HepG2 (cell line): ENCODE data around the gene TTC6. TPM values are rescaled to one million over a fixed set of nuclear protein-coding genes. Genes with fewer than 3 reads are reported as not detected.
A peak's percentile ranks its signal among the peaks of the same experiment; 100 is the strongest.

ENCODE experiments used
- ATAC-seq: fragments of 200-7000 bp; cut with Tn5 transposase; 3 replicates; pipeline ENCODE4 v1.9.1; 2020; ENCODE audit warnings: mild to moderate bottlenecking, moderate library complexity
- BruUV-seq: library from RNA; stranded (reverse); fragments of 400-500 nt; replicated peaks from 2 replicates; lab custom pipeline; 2021; lab: Mats Ljungman, UMichigan
- CTCF ChIA-PET: fragments of 300-600 bp; formaldehyde crosslinking; extraction: SDS; loops from one replicate; lab custom pipeline; 2021; ENCODE audit warnings: low total read pairs, inconsistent platforms, low intra/inter-chr PET ratio; lab: Yijun Ruan, JAX
- POLR2A ChIA-PET: fragments of 350-600 bp; sonication (Branson Sonifier 250); formaldehyde crosslinking; loops from one replicate; lab custom pipeline; 2020; ENCODE audit warnings: antibody characterized with exemption, inconsistent platforms; lab: Yijun Ruan, JAX
- DNase-seq: peaks from one replicate; pipeline ENCODE4 v3.0.0-alpha.2; 2015; ENCODE audit warnings: low spot score
- FAIRE-seq: peaks from 3 replicates; lab custom pipeline; 2011; peaks lifted over from hg19 to GRCh38; lab: Jason Lieb, UNC
- H2AFZ ChIP-seq: one replicate; pipeline ENCODE4 v1.6.1; 2011; ENCODE audit warnings: low read length, inconsistent platforms
- H3K27ac ChIP-seq: fragments of 300-600 bp; 3 replicates; pipeline ENCODE4 v1.8.0; 2011; ENCODE audit warnings: mixed run types, mild to moderate bottlenecking, mixed read lengths, low read length, inconsistent platforms; ENCODE audit not compliant: insufficient read depth; ENCODE audit errors: extremely low read length
- H3K27me3 ChIP-seq, 2 experiments: fragments of 200-600 bp in 1 of 2; 2 replicates in 1 of 2; 3 replicates in 1 of 2; pipeline versions ENCODE4 v1.6.0 to v1.8.0; 2011; ENCODE audit warnings: low read length in 2 of 2, mild to moderate bottlenecking in 2 of 2, moderate library complexity in 2 of 2, inconsistent platforms in 1 of 2; ENCODE audit not compliant: insufficient read depth in 2 of 2, control insufficient read depth in 1 of 2
- H3K36me3 ChIP-seq, 2 experiments: fragments of 200-600 bp in 1 of 2; replicated peaks in 1 of 2; 2 replicates in 1 of 2; 3 replicates in 1 of 2; pipeline versions ENCODE4 v1.5.1 to v1.8.0; 2011; ENCODE audit warnings: low read length in 2 of 2, inconsistent platforms in 1 of 2; ENCODE audit not compliant: insufficient read depth in 2 of 2, control insufficient read depth in 1 of 2
- H3K4me1 ChIP-seq: 2 replicates; pipeline ENCODE4 v1.5.1; 2012; ENCODE audit warnings: low read length, inconsistent platforms; ENCODE audit not compliant: insufficient read depth
- H3K4me2 ChIP-seq: 2 replicates; pipeline ENCODE4 v1.6.0; 2011; ENCODE audit warnings: low read depth, low read length, inconsistent platforms
- H3K4me3 ChIP-seq, 3 experiments: fragments of 200-600 bp in 1 of 3; sonication (generic), shearing (Covaris generic) in 1 of 3; replicated peaks in 1 of 3; 2 replicates each; pipeline ENCODE4 v1.5.1; 2011 to 2016; ENCODE audit warnings: low read length in 3 of 3, inconsistent platforms in 2 of 3, low read depth in 2 of 3, mild to moderate bottlenecking in 2 of 3, control low read depth in 1 of 3, mixed read lengths in 1 of 3; ENCODE audit not compliant: insufficient read depth in 1 of 3
- H3K79me2 ChIP-seq: one replicate; pipeline ENCODE4 v1.6.1; 2011; ENCODE audit warnings: low read length, inconsistent platforms; ENCODE audit not compliant: insufficient read depth
- H3K9ac ChIP-seq: 2 replicates; pipeline ENCODE4 v1.6.0; 2011; ENCODE audit warnings: mild to moderate bottlenecking, low read depth, low read length, inconsistent platforms; ENCODE audit not compliant: insufficient read depth
- H3K9me3 ChIP-seq: 2 replicates; pipeline ENCODE4 v1.5.1; 2012; ENCODE audit warnings: mild to moderate bottlenecking, low read length
- H4K20me1 ChIP-seq: 2 replicates; pipeline ENCODE4 v1.6.0; 2011; ENCODE audit warnings: inconsistent platforms, mild to moderate bottlenecking, low read length, moderate library complexity; ENCODE audit not compliant: insufficient read depth
- DRAP1 ChIP-seq: IDR thresholded peaks from 2 replicates; pipeline ENCODE4 v1.6.1; 2016; ENCODE audit warnings: missing genetic modification reagents, missing compliant biosample characterization
- ELF1 ChIP-seq: sonication (generic); formaldehyde crosslinking; IDR thresholded peaks from 2 replicates; pipeline ENCODE4 v1.4.0; 2020; ENCODE audit warnings: missing genetic modification reagents
- HINFP ChIP-seq: sonication (generic); formaldehyde crosslinking; IDR thresholded peaks from 2 replicates; pipeline ENCODE4 v1.4.0; 2020; ENCODE audit warnings: low read depth, mild to moderate bottlenecking, missing genetic modification reagents
- KLF6 ChIP-seq: IDR thresholded peaks from 2 replicates; pipeline ENCODE4 v1.8.0; 2016; ENCODE audit warnings: missing biosample characterization, missing genetic modification reagents
- POLR2G ChIP-seq: fragments of 200-400 bp; formaldehyde crosslinking; IDR thresholded peaks from 2 replicates; pipeline ENCODE4 v1.6.1; 2018; ENCODE audit warnings: mild to moderate bottlenecking, low read depth, low read length, moderate library complexity
- SKIL ChIP-seq: sonication (generic); formaldehyde crosslinking; IDR thresholded peaks from 2 replicates; pipeline ENCODE4 v1.8.0; 2022; ENCODE audit warnings: missing genetic modification reagents, mild to moderate bottlenecking, moderate library complexity, borderline replicate concordance
- SP5 ChIP-seq: IDR thresholded peaks from 2 replicates; pipeline ENCODE4 v1.6.1; 2016; ENCODE audit warnings: low read depth, borderline replicate concordance
- ZKSCAN1 ChIP-seq: fragments of 150-350 bp; IDR thresholded peaks from 2 replicates; pipeline ENCODE4 v1.6.1; 2014; ENCODE audit warnings: low read length
- ZNF207 ChIP-seq: fragments of 450-650 bp; IDR thresholded peaks from 2 replicates; pipeline ENCODE4 v1.6.1; 2016; ENCODE audit warnings: antibody characterized with exemption, borderline replicate concordance
- ZNF24 ChIP-seq: fragments of 450-650 bp; IDR thresholded peaks from 2 replicates; pipeline ENCODE4 v1.6.1; 2017; ENCODE audit warnings: antibody characterized with exemption, mild to moderate bottlenecking
- ZNF530 ChIP-seq: sonication (generic); formaldehyde crosslinking; IDR thresholded peaks from 2 replicates; pipeline ENCODE4 v1.5.0; 2020; ENCODE audit warnings: low read depth, mild to moderate bottlenecking, missing genetic modification reagents
- ZNF841 ChIP-seq: sonication (generic); formaldehyde crosslinking; IDR thresholded peaks from 2 replicates; pipeline ENCODE4 v1.8.1; 2023; ENCODE audit warnings: missing genetic modification reagents, borderline replicate concordance
- WGBS: methylation state at CpG from one replicate; pipeline ENCODE4 v1.1.6; 2017; ENCODE audit warnings: low lambda C conversion rate; 5-methylcytosine and 5-hydroxymethylcytosine counted together
- in situ Hi-C: cut with HindIII; loops from 2 replicates; pipeline ENCODE4 v1.10.0; 2017; ENCODE audit warnings: low pct_unique_long_range_greater_than_20kb; ENCODE audit not compliant: extremely low pct_ligation_motif_present
- intact Hi-C: fragments of 100-400 bp; cut with micrococcal nuclease; formaldehyde crosslinking; loops from one replicate; pipeline ENCODE4 v1.10.0; 2022; ENCODE audit not compliant: unreplicated experiment
- polyA plus RNA-seq, 8 experiments: library from polyadenylated mRNA; depleted of rRNA in 3 of 8; stranded (reverse) in 7 of 8; unstranded in 1 of 8; fragments of >200 nt; fragmentation: Illumina TruSeq in 4 of 8; extraction: Trizol in 4 of 8; gene quantifications; 2 replicates each; pipeline versions ENCODE4 v1.2.1 to v1.2.3, GENCODE V29; 2011 to 2016; ENCODE audit warnings: low read depth in 4 of 8, missing spikeins in 1 of 8, mixed read lengths in 1 of 8; ENCODE audit not compliant: insufficient read depth in 1 of 8
- total RNA-seq, 5 experiments: library from RNA; depleted of rRNA; stranded (reverse); fragments of >200 nt; fragmentation: Illumina TruSeq; extraction: Trizol; gene quantifications; 2 replicates each; pipeline ENCODE4 v1.2.3, GENCODE V29; 2016; ENCODE audit warnings: low read depth in 1 of 5

TTC6 gene
- total and polyA plus RNA-seq, 2 of the 13 experiments (the other 11 are each of a cell fraction or from before 2014, with no cell fraction given) = 9.3 to 27.4 TPM

- TF ChIP-seq ZNF841 (CRISPR knock-in tag) (0 out of 2 replicates have a peak, but pooled peaks have one; percentile 38), ZKSCAN1 (peak; percentile 64; the same call in 1 of the 2 replicates), POLR2G (no peak), ZNF24 (peak; percentile 66; the same call in 1 of the 2 replicates), ZNF530 (no peak), ELF1 (no peak)
- H3K27ac ChIP-seq = no peak overlapping the region
- intact Hi-C loops (no loop called here), in situ Hi-C loops (no loop called here)
- peaks cover 14% of the 10 kb centered on the region for H3K4me1 ChIP-seq
- no TSS peak for BruUV-seq
- POLR2A ChIA-PET = no interaction called here
- no peak overlapping the region for H2AFZ ChIP-seq
- no peak overlapping the region for H3K4me2 ChIP-seq
- H3K9me3 ChIP-seq = no peaks in the 10 kb centered on the region
- H3K36me3 ChIP-seq = no peaks in the 10 kb centered on the region
- CTCF ChIA-PET = interaction anchor here (1.1 kb wide), 1 partner anchor 303 kb away, joined by 3 read pairs; no protein-coding TSS in a partner anchor
- no peaks in the 10 kb centered on the region for H3K27me3 ChIP-seq
- ATAC-seq (no peak), FAIRE-seq (no peak), DNase-seq (no peak)
- H4K20me1 ChIP-seq = no peaks in the 10 kb centered on the region
- 97% methylated on average over 4 of the region's 4 CpGs for WGBS
- H3K4me3 ChIP-seq = no peak overlapping the region
- no peaks in the 10 kb centered on the region for H3K79me2 ChIP-seq
- no peak overlapping the region for H3K9ac ChIP-seq
Measured at GRCh38 chr14:37571391-37571790, 24.0 kb upstream of the TTC6 start.

GRCh38 chr14:37573356-37573755, 22.1 kb upstream of the TTC6 start:
- DNase-seq (no peak), ATAC-seq (no peak), FAIRE-seq (no peak)
- intact Hi-C loops = no loop called here
- H2AFZ ChIP-seq = no peak overlapping the region
- TSS peak; percentile 20 for BruUV-seq
- TF ChIP-seq SKIL (CRISPR knock-in tag) (no peak), ZNF530 (no peak), KLF6 (CRISPR knock-in tag) (no peak), ZNF207 (no peak), DRAP1 (CRISPR knock-in tag) (no peak), HINFP (CRISPR knock-in tag) (no peak), SP5 (CRISPR knock-in tag) (no peak)
- in situ Hi-C loops = no loop called here
- H3K79me2 ChIP-seq = no peaks in the 10 kb centered on the region
- H3K4me2 ChIP-seq = no peak overlapping the region
- ChIA-PET CTCF (no interaction called here), POLR2A (interaction anchor here (1.2 kb wide), 1 partner anchor 26 kb away, joined by 3 read pairs; no protein-coding TSS in a partner anchor)
- WGBS = 95% methylated on average over 2 of the region's 2 CpGs
- H3K4me1 ChIP-seq = peaks cover 8% of the 10 kb centered on the region
- H3K9me3 ChIP-seq = no peaks in the 10 kb centered on the region
- no peaks in the 10 kb centered on the region for H3K27me3 ChIP-seq
- H4K20me1 ChIP-seq = no peaks in the 10 kb centered on the region
- no peak overlapping the region for H3K27ac ChIP-seq
- H3K36me3 ChIP-seq = no peaks in the 10 kb centered on the region
- no peak overlapping the region for H3K9ac ChIP-seq
- no peak overlapping the region for H3K4me3 ChIP-seq
